SU-DHL-6 (cell line): Measurements from ENCODE around the gene TLCD4.

Experiments
- H2AFZ ChIP-seq: fragments of 200-600 bp; sonication (generic); 2 replicates; pipeline ENCODE4 v1.6.1; 2014; ENCODE audit warnings: low read depth, mild to moderate bottlenecking, moderate library complexity, mixed read lengths, antibody characterized with exemption, low read length; ENCODE audit not compliant: severe bottlenecking
- H3F3A ChIP-seq: fragments of 200-600 bp; shearing (Covaris generic); 2 replicates; pipeline ENCODE4 v1.6.0; 2016; ENCODE audit warnings: antibody characterized with exemption, mild to moderate bottlenecking; ENCODE audit not compliant: insufficient read depth
- H3K27ac ChIP-seq: fragments of 200-600 bp; sonication (generic); 2 replicates; pipeline ENCODE4 v1.5.1; 2016; ENCODE audit warnings: low read depth, mild to moderate bottlenecking, low read length, moderate library complexity, mixed read lengths
- H3K27me3 ChIP-seq: fragments of 200-600 bp; sonication (generic), shearing (Covaris generic); 2 replicates; pipeline ENCODE4 v1.6.0; 2014; ENCODE audit warnings: mild to moderate bottlenecking, low read length
- H3K36me3 ChIP-seq: fragments of 200-600 bp; sonication (generic); 2 replicates; pipeline ENCODE4 v1.6.1; 2014; ENCODE audit warnings: mild to moderate bottlenecking, low read length, mixed read lengths
- H3K4me2 ChIP-seq: fragments of 300-600, 200-600 bp; shearing (Covaris generic), sonication (generic); 2 replicates; pipeline ENCODE4 v1.6.0; 2014; ENCODE audit warnings: low read length, low read depth, mild to moderate bottlenecking; ENCODE audit not compliant: poor library complexity, severe bottlenecking
- H3K4me3 ChIP-seq: fragments of 200-600 bp; sonication (generic); 2 replicates; pipeline ENCODE4 v1.5.1; 2014; ENCODE audit warnings: antibody characterized with exemption, low read length, mild to moderate bottlenecking, mixed read lengths; ENCODE audit not compliant: insufficient read depth, poor library complexity, severe bottlenecking
- H3K79me2 ChIP-seq: fragments of 200-600 bp; sonication (generic); 2 replicates; pipeline ENCODE4 v1.6.1; 2014; ENCODE audit warnings: mild to moderate bottlenecking, low read length, moderate library complexity; ENCODE audit not compliant: insufficient read depth
- H3K9ac ChIP-seq: fragments of 200-600 bp; sonication (generic); 2 replicates; pipeline ENCODE4 v1.7.0; 2014; ENCODE audit warnings: mild to moderate bottlenecking, low read length
- H3K9me2 ChIP-seq: fragments of 200-600 bp; sonication (generic); replicated peaks from 2 replicates; pipeline ENCODE4 v1.6.1; 2014; ENCODE audit warnings: low read length; ENCODE audit not compliant: insufficient read depth
- H3K9me3 ChIP-seq: fragments of 200-600 bp; sonication (generic); 2 replicates; pipeline ENCODE4 v1.6.1; 2014; ENCODE audit warnings: low read length, mixed read lengths; ENCODE audit not compliant: insufficient read depth
- H4K20me1 ChIP-seq: fragments of 200-600 bp; sonication (generic); 2 replicates; pipeline ENCODE4 v1.6.1; 2014; ENCODE audit warnings: low read depth, mild to moderate bottlenecking, antibody characterized with exemption, low read length, moderate library complexity, mixed read lengths
- CTCF ChIP-seq: fragments of 200-600 bp; sonication (generic); IDR thresholded peaks from one replicate; pipeline ENCODE4 v1.5.1; 2017; ENCODE audit warnings: antibody characterized with exemption, mild to moderate bottlenecking, low read length, moderate library complexity; ENCODE audit not compliant: insufficient read depth, poor library complexity, severe bottlenecking
- EZH2phosphoT487 ChIP-seq: fragments of 200-600 bp; sonication (generic), shearing (Covaris generic); conservative IDR thresholded peaks from 2 replicates; pipeline ENCODE4 v1.6.1; 2018; ENCODE audit warnings: mild to moderate bottlenecking, antibody characterized with exemption, low read length, moderate library complexity, mixed read lengths

Gene TLCD4

GRCh38 chr1:95118710-95119109 lies 1.6 kb downstream of the TLCD4 start:
- H3K27me3 ChIP-seq, result no peaks in the 10 kb centered on the region
- H3K9ac ChIP-seq, result no peak overlapping the region
- H3K4me2 ChIP-seq, result no peak overlapping the region

GRCh38 chr1:95119273-95119672 lies 2.1 kb downstream of the TLCD4 start:
- no peak overlapping the region for H3K4me3 ChIP-seq
- no peaks in the 10 kb centered on the region for H3K9me3 ChIP-seq
- H3K27ac ChIP-seq, result no peak overlapping the region
- H2AFZ ChIP-seq, result no peak overlapping the region
- H3F3A ChIP-seq, result no peaks in the 10 kb centered on the region
- no peaks in the 10 kb centered on the region for H3K79me2 ChIP-seq
- H4K20me1 ChIP-seq, result no peaks in the 10 kb centered on the region
- no peak for TF ChIP-seq CTCF
- no peak for TF ChIP-seq EZH2phosphoT487
- no peaks in the 10 kb centered on the region for H3K27me3 ChIP-seq
- H3K9me2 ChIP-seq, result no peaks in the 10 kb centered on the region
- no peak overlapping the region for H3K9ac ChIP-seq
- no peaks in the 10 kb centered on the region for H3K36me3 ChIP-seq
- no peak overlapping the region for H3K4me2 ChIP-seq

More at GRCh38 chr1:95118710-95119109, 1.6 kb downstream of the TLCD4 start:
- H2AFZ ChIP-seq, result no peak overlapping the region
- TF ChIP-seq CTCF (no peak), EZH2phosphoT487 (no peak)
- no peaks in the 10 kb centered on the region for H3K79me2 ChIP-seq
- H4K20me1 ChIP-seq, result no peaks in the 10 kb centered on the region
- H3K9me3 ChIP-seq, result no peaks in the 10 kb centered on the region
- no peak overlapping the region for H3K4me3 ChIP-seq
- H3F3A ChIP-seq, result no peaks in the 10 kb centered on the region
- no peaks in the 10 kb centered on the region for H3K36me3 ChIP-seq
- no peaks in the 10 kb centered on the region for H3K9me2 ChIP-seq
- no peak overlapping the region for H3K27ac ChIP-seq

GRCh38 chr1:95122151-95122697 lies 5.1 kb downstream of the TLCD4 start:
- no peak overlapping the region for H2AFZ ChIP-seq
- no peaks in the 10 kb centered on the region for H3F3A ChIP-seq
- H3K4me2 ChIP-seq, result no peak overlapping the region
- H3K9ac ChIP-seq, result no peak overlapping the region
- H3K36me3 ChIP-seq, result no peaks in the 10 kb centered on the region
- H3K79me2 ChIP-seq, result no peaks in the 10 kb centered on the region
- no peaks in the 10 kb centered on the region for H4K20me1 ChIP-seq
- H3K9me2 ChIP-seq, result no peaks in the 10 kb centered on the region
- H3K4me3 ChIP-seq, result no peak overlapping the region
- no peak for TF ChIP-seq EZH2phosphoT487
- TF ChIP-seq CTCF, result no peak
- no peaks in the 10 kb centered on the region for H3K27me3 ChIP-seq
- no peak overlapping the region for H3K27ac ChIP-seq
- no peaks in the 10 kb centered on the region for H3K9me3 ChIP-seq

- no peak overlapping the region for H3K4me2 ChIP-seq
- no peak overlapping the region for H3K4me3 ChIP-seq
- no peak overlapping the region for H3K9ac ChIP-seq
- H3K36me3 ChIP-seq, result no peaks in the 10 kb centered on the region
- no peak for TF ChIP-seq CTCF
- no peak for TF ChIP-seq EZH2phosphoT487
- no peaks in the 10 kb centered on the region for H3K27me3 ChIP-seq
- H2AFZ ChIP-seq, result no peak overlapping the region
- no peaks in the 10 kb centered on the region for H3K9me3 ChIP-seq
- H3F3A ChIP-seq, result no peaks in the 10 kb centered on the region
- H3K79me2 ChIP-seq, result no peaks in the 10 kb centered on the region
- no peaks in the 10 kb centered on the region for H4K20me1 ChIP-seq
- H3K27ac ChIP-seq, result no peak overlapping the region
- H3K9me2 ChIP-seq, result no peaks in the 10 kb centered on the region
These were observed 7.2 kb downstream of the TLCD4 start for GRCh38 chr1:95124342-95124741.
